ENCODE measurements around the gene MICAL1. TPM values are rescaled to one million over a fixed set of nuclear protein-coding genes. Genes with fewer than 3 reads are reported as not detected.

MICAL1 gene
- total and polyA plus RNA-seq, 5 donors from 2014 or later, result 14.6 to 166 (median 17.9) TPM

GRCh38 chr6:109446541-109446940 lies 9.0 kb downstream of the MICAL1 start:
- no peaks in the 10 kb centered on the region for H3K27me3 ChIP-seq (ENCODE audit: control insufficient read depth, insufficient read depth, low read length)
- H3K27ac Mint-ChIP-seq, result peak overlapping the region in 1 of 3 donors; percentile 95
- no peak overlapping the region for H3K4me3 ChIP-seq (ENCODE audit: low read depth, low read length)
- no peaks in the 10 kb centered on the region for H3K9me3 ChIP-seq (ENCODE audit: control insufficient read depth in 2 of 2, low read length in 2 of 2)
- no peak for ATAC-seq (ENCODE audit: low read depth in 2 of 2)
- DNase-seq, result no peak
- peaks cover 5 to 61% (median 40%) of the 10 kb centered on the region in 4 donors for H3K4me1 Mint-ChIP-seq
- peaks cover 37% of the 10 kb centered on the region for H3K36me3 ChIP-seq (ENCODE audit: control insufficient read depth, insufficient read depth, low read length)
- peak overlapping the region in 2 of 4 donors; percentile 12 to 48 for H3K4me3 Mint-ChIP-seq
- H3K27me3 Mint-ChIP-seq, result peaks cover 6% of the 10 kb centered on the region
- no peak overlapping the region for H3K27ac ChIP-seq (ENCODE audit: insufficient read depth, low read length, poor library complexity, severe bottlenecking)
- H3K4me1 ChIP-seq (ENCODE audit: control insufficient read depth, insufficient read depth, low read length, poor library complexity, severe bottlenecking), result peaks cover 35% of the 10 kb centered on the region
- H3K36me3 Mint-ChIP-seq, result peaks cover 19% of the 10 kb centered on the region
- H3K9me3 Mint-ChIP-seq, result peaks cover 0 to 3% (median 0%) of the 10 kb centered on the region in 7 donors

- Histone ChIP-seq H3K9me3 (ENCODE audit: control insufficient read depth in 2 of 2, low read length in 2 of 2) (no peaks in the 10 kb centered on the region), H3K4me3 (ENCODE audit: low read depth, low read length) (no peak overlapping the region), H3K36me3 (ENCODE audit: control insufficient read depth, insufficient read depth, low read length) (peaks cover 36% of the 10 kb centered on the region), H3K27me3 (ENCODE audit: control insufficient read depth, insufficient read depth, low read length) (no peaks in the 10 kb centered on the region), H3K4me1 (ENCODE audit: control insufficient read depth, insufficient read depth, low read length, poor library complexity, severe bottlenecking) (peaks cover 37% of the 10 kb centered on the region), H3K27ac (ENCODE audit: insufficient read depth, low read length, poor library complexity, severe bottlenecking) (no peak overlapping the region)
- Mint-ChIP-seq H3K27ac (peak overlapping the region in 1 of 3 donors; percentile 95), H3K36me3 (peaks cover 19% of the 10 kb centered on the region), H3K27me3 (peaks cover 6% of the 10 kb centered on the region), H3K9me3 (peaks cover 0 to 3% (median 0%) of the 10 kb centered on the region in 7 donors), H3K4me3 (peak overlapping the region in 1 of 4 donors; percentile 12), H3K4me1 (peaks cover 5 to 64% (median 43%) of the 10 kb centered on the region in 4 donors)
- ATAC-seq (ENCODE audit: low read depth in 2 of 2) (no peak), DNase-seq (no peak)
Observed at GRCh38 chr6:109446072-109446471, 9.5 kb downstream of the MICAL1 start.

GRCh38 chr6:109445382-109445781 lies 10.2 kb downstream of the MICAL1 start:
- Histone ChIP-seq H3K27me3 (ENCODE audit: control insufficient read depth, insufficient read depth, low read length) (no peaks in the 10 kb centered on the region), H3K9me3 (ENCODE audit: control insufficient read depth in 2 of 2, low read length in 2 of 2) (no peaks in the 10 kb centered on the region), H3K4me3 (ENCODE audit: low read depth, low read length) (no peak overlapping the region), H3K36me3 (ENCODE audit: control insufficient read depth, insufficient read depth, low read length) (peaks cover 36% of the 10 kb centered on the region), H3K4me1 (ENCODE audit: control insufficient read depth, insufficient read depth, low read length, poor library complexity, severe bottlenecking) (peaks cover 36% of the 10 kb centered on the region), H3K27ac (ENCODE audit: insufficient read depth, low read length, poor library complexity, severe bottlenecking) (no peak overlapping the region)
- H3K27ac Mint-ChIP-seq, result peak overlapping the region in 2 of 3 donors; percentile 67 to 84
- H3K36me3 Mint-ChIP-seq, result peaks cover 16% of the 10 kb centered on the region
- H3K4me1 Mint-ChIP-seq, result peaks cover 0 to 59% (median 37%) of the 10 kb centered on the region in 4 donors
- DNase-seq (no peak), ATAC-seq (ENCODE audit: low read depth in 2 of 2) (no peak)
- peak overlapping the region in 1 of 4 donors; percentile 92 for H3K4me3 Mint-ChIP-seq
- peaks cover 0 to 3% (median 0%) of the 10 kb centered on the region in 7 donors for H3K9me3 Mint-ChIP-seq
- H3K27me3 Mint-ChIP-seq, result peaks cover 6% of the 10 kb centered on the region

GRCh38 chr6:109443425-109443950 lies 12.1 kb downstream of the MICAL1 start:
- Mint-ChIP-seq H3K27me3 (peaks cover 6% of the 10 kb centered on the region), H3K4me1 (peaks cover 0 to 50% (median 30%) of the 10 kb centered on the region in 4 donors), H3K36me3 (peaks cover 11% of the 10 kb centered on the region), H3K27ac (peak overlapping the region; percentile 66 to 93 (median 79)), H3K9me3 (peaks cover 0 to 3% (median 0%) of the 10 kb centered on the region in 7 donors), H3K4me3 (peak overlapping the region; percentile 8 to 92 (median 25))
- Histone ChIP-seq H3K36me3 (ENCODE audit: control insufficient read depth, insufficient read depth, low read length) (peaks cover 36% of the 10 kb centered on the region), H3K27me3 (ENCODE audit: control insufficient read depth, insufficient read depth, low read length) (no peaks in the 10 kb centered on the region), H3K4me1 (ENCODE audit: control insufficient read depth, insufficient read depth, low read length, poor library complexity, severe bottlenecking) (peaks cover 26% of the 10 kb centered on the region), H3K27ac (ENCODE audit: insufficient read depth, low read length, poor library complexity, severe bottlenecking) (no peak overlapping the region), H3K4me3 (ENCODE audit: low read depth, low read length) (no peak overlapping the region), H3K9me3 (ENCODE audit: control insufficient read depth in 2 of 2, low read length in 2 of 2) (no peaks in the 10 kb centered on the region)
- no peak for ATAC-seq (ENCODE audit: low read depth in 2 of 2)
- no peak for DNase-seq

- Histone ChIP-seq H3K4me1 (ENCODE audit: control insufficient read depth, insufficient read depth, low read length, poor library complexity, severe bottlenecking) (peaks cover 26% of the 10 kb centered on the region), H3K9me3 (ENCODE audit: control insufficient read depth in 2 of 2, low read length in 2 of 2) (no peaks in the 10 kb centered on the region), H3K36me3 (ENCODE audit: control insufficient read depth, insufficient read depth, low read length) (peaks cover 36% of the 10 kb centered on the region), H3K27ac (ENCODE audit: insufficient read depth, low read length, poor library complexity, severe bottlenecking) (peak overlapping the region; percentile 89), H3K4me3 (ENCODE audit: low read depth, low read length) (no peak overlapping the region), H3K27me3 (ENCODE audit: control insufficient read depth, insufficient read depth, low read length) (no peaks in the 10 kb centered on the region)
- Mint-ChIP-seq H3K36me3 (peaks cover 11% of the 10 kb centered on the region), H3K9me3 (peaks cover 0 to 3% (median 0%) of the 10 kb centered on the region in 7 donors), H3K4me3 (peak overlapping the region; percentile 89 to 95 (median 92)), H3K4me1 (peaks cover 0 to 44% (median 28%) of the 10 kb centered on the region in 4 donors), H3K27ac (peak overlapping the region; percentile 54 to 96 (median 93)), H3K27me3 (peaks cover 6% of the 10 kb centered on the region)
- DNase-seq (no peak), ATAC-seq (ENCODE audit: low read depth in 2 of 2) (no peak)
Observed at GRCh38 chr6:109442393-109442924, 13.1 kb downstream of the MICAL1 start.

- peaks cover 0 to 3% (median 0%) of the 10 kb centered on the region in 7 donors for H3K9me3 Mint-ChIP-seq
- Histone ChIP-seq H3K36me3 (ENCODE audit: control insufficient read depth, insufficient read depth, low read length) (peaks cover 29% of the 10 kb centered on the region), H3K27ac (ENCODE audit: insufficient read depth, low read length, poor library complexity, severe bottlenecking) (peak overlapping the region; percentile 89), H3K27me3 (ENCODE audit: control insufficient read depth, insufficient read depth, low read length) (no peaks in the 10 kb centered on the region), H3K4me1 (ENCODE audit: control insufficient read depth, insufficient read depth, low read length, poor library complexity, severe bottlenecking) (peaks cover 26% of the 10 kb centered on the region), H3K4me3 (ENCODE audit: low read depth, low read length) (peak overlapping the region; percentile 71), H3K9me3 (ENCODE audit: control insufficient read depth in 2 of 2, low read length in 2 of 2) (no peaks in the 10 kb centered on the region)
- ATAC-seq (ENCODE audit: low read depth in 2 of 2), result peak; percentile 27 to 40
- DNase-seq, result peak in 1 of 3 donors; percentile 48
- H3K4me1 Mint-ChIP-seq, result peaks cover 0 to 41% (median 25%) of the 10 kb centered on the region in 4 donors
- peaks cover 6% of the 10 kb centered on the region for H3K36me3 Mint-ChIP-seq
- peaks cover 6% of the 10 kb centered on the region for H3K27me3 Mint-ChIP-seq
- peak overlapping the region; percentile 88 to 96 (median 93) for H3K27ac Mint-ChIP-seq
- peak overlapping the region; percentile 89 to 95 (median 92) for H3K4me3 Mint-ChIP-seq
Observed at GRCh38 chr6:109441069-109441816, 14.3 kb downstream of the MICAL1 start.

- peak within 1 kb of the TSS; percentile 71 for H3K4me3 ChIP-seq (ENCODE audit: low read depth, low read length)
- H3K27ac ChIP-seq (ENCODE audit: insufficient read depth, low read length, poor library complexity, severe bottlenecking), result peak within 1 kb of the TSS; percentile 89
- ATAC-seq (ENCODE audit: low read depth in 2 of 2) (peak; percentile 86 to 87), DNase-seq (peak; percentile 75 to 78 (median 76))
- peak within 1 kb of the TSS; percentile 88 to 96 (median 93) for H3K27ac Mint-ChIP-seq
- H3K36me3 ChIP-seq (ENCODE audit: control insufficient read depth, insufficient read depth, low read length), result peaks cover 22% of the 10 kb centered on the region
- H3K9me3 Mint-ChIP-seq, result peaks cover 0 to 3% (median 0%) of the 10 kb centered on the region in 7 donors
- H3K4me1 Mint-ChIP-seq, result peaks cover 0 to 40% (median 25%) of the 10 kb centered on the region in 4 donors
- peaks cover 26% of the 10 kb centered on the region for H3K4me1 ChIP-seq (ENCODE audit: control insufficient read depth, insufficient read depth, low read length, poor library complexity, severe bottlenecking)
- no peaks in the 10 kb centered on the region for H3K9me3 ChIP-seq (ENCODE audit: control insufficient read depth in 2 of 2, low read length in 2 of 2)
- no peaks in the 10 kb centered on the region for H3K27me3 ChIP-seq (ENCODE audit: control insufficient read depth, insufficient read depth, low read length)
- peaks cover 3% of the 10 kb centered on the region for H3K36me3 Mint-ChIP-seq
- peak within 1 kb of the TSS; percentile 89 to 95 (median 92) for H3K4me3 Mint-ChIP-seq
- H3K27me3 Mint-ChIP-seq, result peaks cover 10% of the 10 kb centered on the region
Observed at GRCh38 chr6:109440331-109441068, 15.1 kb downstream of the MICAL1 start, which contains the start of the genes PPIL6 and SMPD2. Gene PPIL6, minus strand, starts transcription at chr6:109440628. Its CDS starts 38 bp downstream, at chr6:109440590. Gene SMPD2, plus strand, starts transcription at chr6:109440724. Its CDS starts 398 bp downstream, at chr6:109441122.
